HepG2 (cell line): ENCODE measurements around the gene ZACN. TPM values are rescaled to one million over a fixed set of nuclear protein-coding genes. Genes with fewer than 3 reads are reported as not detected.
A peak's percentile ranks its signal among the peaks of the same experiment; 100 is the strongest.

Experiments
- ADNP ChIP-seq: sonication (generic); formaldehyde crosslinking; IDR thresholded peaks from 2 replicates; pipeline ENCODE4 v1.4.0; 2020; ENCODE audit warnings: missing genetic modification reagents
- HNF4G ChIP-seq, 2 experiments: sonication (generic) in 1 of 2; formaldehyde crosslinking in 1 of 2; IDR thresholded peaks; 2 replicates each; pipeline versions ENCODE4 v1.4.0 to v1.6.1; 2011 to 2020; ENCODE audit warnings: borderline replicate concordance in 2 of 2, low read depth in 2 of 2, mild to moderate bottlenecking in 2 of 2, low read length in 1 of 2, missing genetic modification reagents in 1 of 2, moderate library complexity in 1 of 2
- JARID2 ChIP-seq: sonication (generic); formaldehyde crosslinking; IDR thresholded peaks from 2 replicates; pipeline ENCODE4 v1.8.1; 2023; ENCODE audit warnings: missing genetic modification reagents, inconsistent platforms; ENCODE audit not compliant: insufficient replicate concordance
- JUND ChIP-seq: sonication (generic); formaldehyde crosslinking; IDR thresholded peaks from 2 replicates; pipeline ENCODE4 v1.8.0; 2022; ENCODE audit warnings: mild to moderate bottlenecking, missing genetic modification reagents
- NBN ChIP-seq: fragments of 450-650 bp; conservative IDR thresholded peaks from 2 replicates; pipeline ENCODE4 v1.6.1; 2017
- POLR2G ChIP-seq: fragments of 200-400 bp; formaldehyde crosslinking; IDR thresholded peaks from 2 replicates; pipeline ENCODE4 v1.6.1; 2018; ENCODE audit warnings: mild to moderate bottlenecking, low read depth, low read length, moderate library complexity
- SMAD9 ChIP-seq: sonication (generic); formaldehyde crosslinking; IDR thresholded peaks from 2 replicates; pipeline ENCODE4 v1.5.1; 2020; ENCODE audit warnings: mild to moderate bottlenecking, missing genetic modification reagents
- SRSF4 ChIP-seq: fragments of 200-400 bp; formaldehyde crosslinking; IDR thresholded peaks from one replicate; pipeline ENCODE4 v1.6.1; 2018; ENCODE audit warnings: mild to moderate bottlenecking, low read depth, low read length, moderate library complexity; ENCODE audit not compliant: poor library complexity, severe bottlenecking
- TOPORS ChIP-seq: sonication (generic); formaldehyde crosslinking; IDR thresholded peaks from 2 replicates; pipeline ENCODE4 v1.8.0; 2023; ENCODE audit warnings: mild to moderate bottlenecking, missing genetic modification reagents
- ZNF20 ChIP-seq: sonication (generic); formaldehyde crosslinking; IDR thresholded peaks from 2 replicates; pipeline ENCODE4 v1.4.0; 2020; ENCODE audit warnings: mild to moderate bottlenecking, moderate library complexity, missing genetic modification reagents
- ZNF333 ChIP-seq: sonication (generic); formaldehyde crosslinking; IDR thresholded peaks from 2 replicates; pipeline ENCODE4 v1.4.0; 2020; ENCODE audit warnings: mild to moderate bottlenecking, missing genetic modification reagents, borderline replicate concordance
- ZNF441 ChIP-seq: sonication (generic); formaldehyde crosslinking; IDR thresholded peaks from 2 replicates; pipeline ENCODE4 v1.7.0; 2021; ENCODE audit warnings: missing genetic modification reagents, borderline replicate concordance
- ZNF839 ChIP-seq: sonication (generic); formaldehyde crosslinking; IDR thresholded peaks from 2 replicates; pipeline ENCODE4 v1.4.0; 2020; ENCODE audit warnings: missing genetic modification reagents, mild to moderate bottlenecking, borderline replicate concordance
- polyA plus RNA-seq, 8 experiments: library from polyadenylated mRNA; depleted of rRNA in 3 of 8; stranded (reverse) in 7 of 8; unstranded in 1 of 8; fragments of >200 nt; fragmentation: Illumina TruSeq in 4 of 8; extraction: Trizol in 4 of 8; gene quantifications; 2 replicates each; pipeline versions ENCODE4 v1.2.1 to v1.2.3, GENCODE V29; 2011 to 2016; ENCODE audit warnings: low read depth in 4 of 8, missing spikeins in 1 of 8, mixed read lengths in 1 of 8; ENCODE audit not compliant: insufficient read depth in 1 of 8
- total RNA-seq, 5 experiments: library from RNA; depleted of rRNA; stranded (reverse); fragments of >200 nt; fragmentation: Illumina TruSeq; extraction: Trizol; gene quantifications; 2 replicates each; pipeline ENCODE4 v1.2.3, GENCODE V29; 2016; ENCODE audit warnings: low read depth in 1 of 5
- TF ChIP-seq, protein P1 (sequence below): sonication (generic); formaldehyde crosslinking; IDR thresholded peaks from 2 replicates; pipeline ENCODE4 v1.8.1; 2023; ENCODE audit warnings: mild to moderate bottlenecking, moderate library complexity, missing genetic modification reagents
- TF ChIP-seq, protein P2 (sequence below): sonication (generic); formaldehyde crosslinking; IDR thresholded peaks from 2 replicates; pipeline ENCODE4 v1.8.1; 2023; ENCODE audit warnings: mild to moderate bottlenecking, missing genetic modification reagents
- TF ChIP-seq, protein P3 (sequence below): sonication (generic); formaldehyde crosslinking; IDR thresholded peaks from 2 replicates; pipeline ENCODE4 v1.8.0; 2022; ENCODE audit warnings: mild to moderate bottlenecking, missing genetic modification reagents, borderline replicate concordance
- TF ChIP-seq, protein P4 (sequence below), 2 experiments: IDR thresholded peaks; 2 replicates each; pipeline ENCODE4 v1.6.1; 2011 to 2012; ENCODE audit warnings: low read length in 2 of 2, borderline replicate concordance in 1 of 2, low read depth in 1 of 2, mild to moderate bottlenecking in 1 of 2, moderate library complexity in 1 of 2
- TF ChIP-seq, protein P5 (sequence below): sonication (generic); formaldehyde crosslinking; IDR thresholded peaks from 2 replicates; pipeline ENCODE4 v1.9.0; 2021; ENCODE audit warnings: missing genetic modification reagents, borderline replicate concordance

The ZACN gene
- total and polyA plus RNA-seq, 2 of the 13 experiments (the other 11 are each of a cell fraction or from before 2014, with no cell fraction given): 0.11 to 0.15 TPM

DNA sequence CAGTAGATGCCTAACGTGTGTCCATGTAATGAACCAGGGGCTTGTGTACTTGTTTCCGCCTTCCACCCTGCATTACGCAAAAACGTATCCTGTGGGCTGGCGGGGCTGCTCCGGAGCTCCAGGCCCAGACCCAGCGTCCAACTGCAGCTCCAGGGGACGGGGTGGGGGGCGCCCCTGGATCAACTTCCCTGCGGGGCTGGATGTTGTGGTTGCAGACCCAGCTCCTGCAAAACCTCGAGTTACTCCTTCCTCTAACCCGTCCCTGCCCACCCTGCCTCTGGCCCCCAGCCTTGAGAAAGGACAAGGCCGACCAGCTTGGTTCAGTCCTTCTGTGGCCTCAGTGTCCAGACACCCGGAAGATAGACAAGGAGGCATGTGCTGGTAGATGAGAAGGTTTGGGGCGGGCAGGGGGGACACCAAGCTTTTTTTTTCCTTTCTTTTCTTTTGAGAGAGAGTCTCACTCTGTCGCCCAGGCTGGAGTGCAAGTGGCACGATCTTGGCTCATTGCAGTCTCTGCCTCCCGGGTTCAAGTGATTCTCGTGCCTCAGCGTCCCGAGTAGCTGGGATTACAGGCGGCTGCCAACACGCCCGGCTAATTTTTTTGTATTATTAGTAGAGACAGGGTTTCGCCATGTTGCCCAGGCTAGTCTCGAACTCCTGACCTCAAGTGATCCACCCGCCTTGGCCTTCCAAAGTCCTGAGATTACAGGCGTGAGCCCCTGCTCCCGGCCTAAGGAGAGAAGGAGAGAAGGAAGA is 25.3 kb downstream of the ZACN start (continued):
- TF ChIP-seq, protein P1, sequence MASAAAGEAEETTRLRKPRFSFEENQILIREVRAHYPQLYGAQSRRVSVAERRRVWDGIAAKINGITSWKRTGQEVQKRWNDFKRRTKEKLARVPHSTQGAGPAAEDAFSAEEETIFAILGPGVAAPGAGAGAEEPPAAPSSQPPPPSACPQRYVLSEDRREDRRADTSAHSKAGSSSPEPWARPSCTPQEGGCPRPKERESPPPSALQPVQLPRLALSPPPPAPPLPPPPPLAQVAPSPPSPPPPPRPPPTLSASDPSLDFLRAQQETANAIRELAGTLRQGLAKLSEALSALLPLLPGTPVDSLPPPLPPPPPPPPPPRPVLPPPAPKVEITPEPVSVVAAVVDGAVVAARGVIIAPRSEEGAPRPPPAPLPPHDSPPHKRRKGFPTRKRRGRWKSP (CRISPR knock-in tag): no peak; the same call in 1 of the 2 replicates
- TF ChIP-seq HNF4G (IDR thresholded peaks at IDR 0.05; ENCODE audit: borderline replicate concordance, low read depth, low read length): no peak
- TF ChIP-seq HNF4G (CRISPR knock-in tag; IDR thresholded peaks at IDR 0.05; ENCODE audit: borderline replicate concordance, low read depth): no peak
- no peak for TF ChIP-seq ADNP (CRISPR knock-in tag)
- TF ChIP-seq NBN: no peak
- TF ChIP-seq ZNF839 (CRISPR knock-in tag): no peak
- TF ChIP-seq, protein P2, sequence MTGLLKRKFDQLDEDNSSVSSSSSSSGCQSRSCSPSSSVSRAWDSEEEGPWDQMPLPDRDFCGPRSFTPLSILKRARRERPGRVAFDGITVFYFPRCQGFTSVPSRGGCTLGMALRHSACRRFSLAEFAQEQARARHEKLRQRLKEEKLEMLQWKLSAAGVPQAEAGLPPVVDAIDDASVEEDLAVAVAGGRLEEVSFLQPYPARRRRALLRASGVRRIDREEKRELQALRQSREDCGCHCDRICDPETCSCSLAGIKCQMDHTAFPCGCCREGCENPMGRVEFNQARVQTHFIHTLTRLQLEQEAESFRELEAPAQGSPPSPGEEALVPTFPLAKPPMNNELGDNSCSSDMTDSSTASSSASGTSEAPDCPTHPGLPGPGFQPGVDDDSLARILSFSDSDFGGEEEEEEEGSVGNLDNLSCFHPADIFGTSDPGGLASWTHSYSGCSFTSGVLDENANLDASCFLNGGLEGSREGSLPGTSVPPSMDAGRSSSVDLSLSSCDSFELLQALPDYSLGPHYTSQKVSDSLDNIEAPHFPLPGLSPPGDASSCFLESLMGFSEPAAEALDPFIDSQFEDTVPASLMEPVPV (CRISPR knock-in tag): no peak
- TF ChIP-seq, protein P3, sequence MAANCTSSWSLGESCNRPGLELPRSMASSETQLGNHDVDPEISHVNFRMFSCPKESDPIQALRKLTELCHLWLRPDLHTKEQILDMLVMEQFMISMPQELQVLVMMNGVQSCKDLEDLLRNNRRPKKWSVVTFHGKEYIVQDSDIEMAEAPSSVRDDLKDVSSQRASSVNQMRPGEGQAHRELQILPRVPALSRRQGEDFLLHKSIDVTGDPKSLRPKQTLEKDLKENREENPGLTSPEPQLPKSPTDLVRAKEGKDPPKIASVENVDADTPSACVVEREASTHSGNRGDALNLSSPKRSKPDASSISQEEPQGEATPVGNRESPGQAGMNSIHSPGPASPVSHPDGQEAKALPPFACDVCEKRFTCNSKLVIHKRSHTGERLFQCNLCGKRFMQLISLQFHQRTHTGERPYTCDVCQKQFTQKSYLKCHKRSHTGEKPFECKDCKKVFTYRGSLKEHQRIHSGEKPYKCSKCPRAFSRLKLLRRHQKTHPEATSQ (CRISPR knock-in tag): no peak
- TF ChIP-seq, protein P4, sequence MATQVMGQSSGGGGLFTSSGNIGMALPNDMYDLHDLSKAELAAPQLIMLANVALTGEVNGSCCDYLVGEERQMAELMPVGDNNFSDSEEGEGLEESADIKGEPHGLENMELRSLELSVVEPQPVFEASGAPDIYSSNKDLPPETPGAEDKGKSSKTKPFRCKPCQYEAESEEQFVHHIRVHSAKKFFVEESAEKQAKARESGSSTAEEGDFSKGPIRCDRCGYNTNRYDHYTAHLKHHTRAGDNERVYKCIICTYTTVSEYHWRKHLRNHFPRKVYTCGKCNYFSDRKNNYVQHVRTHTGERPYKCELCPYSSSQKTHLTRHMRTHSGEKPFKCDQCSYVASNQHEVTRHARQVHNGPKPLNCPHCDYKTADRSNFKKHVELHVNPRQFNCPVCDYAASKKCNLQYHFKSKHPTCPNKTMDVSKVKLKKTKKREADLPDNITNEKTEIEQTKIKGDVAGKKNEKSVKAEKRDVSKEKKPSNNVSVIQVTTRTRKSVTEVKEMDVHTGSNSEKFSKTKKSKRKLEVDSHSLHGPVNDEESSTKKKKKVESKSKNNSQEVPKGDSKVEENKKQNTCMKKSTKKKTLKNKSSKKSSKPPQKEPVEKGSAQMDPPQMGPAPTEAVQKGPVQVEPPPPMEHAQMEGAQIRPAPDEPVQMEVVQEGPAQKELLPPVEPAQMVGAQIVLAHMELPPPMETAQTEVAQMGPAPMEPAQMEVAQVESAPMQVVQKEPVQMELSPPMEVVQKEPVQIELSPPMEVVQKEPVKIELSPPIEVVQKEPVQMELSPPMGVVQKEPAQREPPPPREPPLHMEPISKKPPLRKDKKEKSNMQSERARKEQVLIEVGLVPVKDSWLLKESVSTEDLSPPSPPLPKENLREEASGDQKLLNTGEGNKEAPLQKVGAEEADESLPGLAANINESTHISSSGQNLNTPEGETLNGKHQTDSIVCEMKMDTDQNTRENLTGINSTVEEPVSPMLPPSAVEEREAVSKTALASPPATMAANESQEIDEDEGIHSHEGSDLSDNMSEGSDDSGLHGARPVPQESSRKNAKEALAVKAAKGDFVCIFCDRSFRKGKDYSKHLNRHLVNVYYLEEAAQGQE (IDR thresholded peaks at IDR 0.05; ENCODE audit: borderline replicate concordance in 1 of 2, low read depth in 1 of 2, low read length in 2 of 2): no peak
- TF ChIP-seq ZNF441 (CRISPR knock-in tag): peak; percentile 11
- no peak for TF ChIP-seq SRSF4
- peak; percentile 20; the same call in 1 of the 2 replicates for TF ChIP-seq JUND (CRISPR knock-in tag)
- TF ChIP-seq SMAD9 (CRISPR knock-in tag): peak; percentile 85; the same call in 1 of the 2 replicates
- TF ChIP-seq JARID2 (CRISPR knock-in tag): peak; percentile 5
- no peak for TF ChIP-seq ZNF333 (CRISPR knock-in tag)
- TF ChIP-seq, protein P5, sequence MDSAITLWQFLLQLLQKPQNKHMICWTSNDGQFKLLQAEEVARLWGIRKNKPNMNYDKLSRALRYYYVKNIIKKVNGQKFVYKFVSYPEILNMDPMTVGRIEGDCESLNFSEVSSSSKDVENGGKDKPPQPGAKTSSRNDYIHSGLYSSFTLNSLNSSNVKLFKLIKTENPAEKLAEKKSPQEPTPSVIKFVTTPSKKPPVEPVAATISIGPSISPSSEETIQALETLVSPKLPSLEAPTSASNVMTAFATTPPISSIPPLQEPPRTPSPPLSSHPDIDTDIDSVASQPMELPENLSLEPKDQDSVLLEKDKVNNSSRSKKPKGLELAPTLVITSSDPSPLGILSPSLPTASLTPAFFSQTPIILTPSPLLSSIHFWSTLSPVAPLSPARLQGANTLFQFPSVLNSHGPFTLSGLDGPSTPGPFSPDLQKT (CRISPR knock-in tag): no peak
- no peak for TF ChIP-seq POLR2G
- TF ChIP-seq TOPORS (CRISPR knock-in tag): no peak
- no peak for TF ChIP-seq ZNF20
